ENCODE measurements around the gene PRRX2. TPM values are rescaled to one million over a fixed set of nuclear protein-coding genes. Genes with fewer than 3 reads are reported as not detected.

Gene PRRX2
- total and polyA plus RNA-seq, 2 of the 13 experiments (the other 11 are each of a cell fraction or from before 2014, with no cell fraction given): 0.05 TPM; not detected in 1

DNA sequence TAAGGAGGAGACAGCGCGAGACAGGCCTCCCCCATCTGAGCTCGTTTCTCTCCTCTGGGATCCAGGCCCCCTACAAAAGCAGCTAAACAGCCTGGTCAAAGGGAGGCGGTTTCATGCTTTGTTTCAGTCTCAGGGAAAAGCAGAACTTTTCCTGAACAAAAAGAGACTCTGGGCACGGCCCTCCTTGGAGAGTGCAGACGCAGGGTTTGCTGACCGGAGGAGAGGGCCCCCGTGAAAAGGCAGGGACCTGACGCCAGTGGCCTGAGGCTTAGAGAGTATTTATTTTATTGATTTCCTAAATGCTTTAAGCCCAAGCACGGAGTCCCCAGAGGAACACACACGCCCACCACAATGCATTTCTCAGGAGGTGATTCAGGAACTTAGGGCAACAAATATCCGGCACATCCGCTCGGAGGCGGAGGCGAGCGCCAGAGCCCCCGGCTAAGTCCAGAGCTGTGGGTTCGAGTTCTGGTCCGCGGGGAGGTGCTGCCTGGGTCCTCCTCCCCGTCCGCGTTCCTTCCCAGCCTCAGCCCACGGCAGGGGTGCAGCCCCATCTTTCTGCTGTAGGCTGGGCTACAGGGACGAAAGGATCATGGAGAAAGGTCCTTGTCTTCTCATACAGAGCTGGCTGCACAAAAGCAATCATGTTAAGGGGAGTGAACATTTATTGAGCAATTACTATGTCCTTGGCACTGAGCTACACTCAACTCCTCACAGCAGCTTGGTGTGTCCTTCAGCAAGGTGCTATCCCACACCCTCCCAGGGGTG is 47.4 kb downstream of the PRRX2 start (continued):
- no peak for TF ChIP-seq CREM (IDR thresholded peaks at IDR 0.05)
- TF ChIP-seq CREM (CRISPR knock-in tag; IDR thresholded peaks at IDR 0.05): no peak
- TF ChIP-seq GPN1 (CRISPR knock-in tag; IDR thresholded peaks at IDR 0.05; ENCODE audit: borderline replicate concordance): no peak
- no peak for TF ChIP-seq ZNF263 (CRISPR knock-in tag; IDR thresholded peaks at IDR 0.05)
- TF ChIP-seq, protein P1, sequence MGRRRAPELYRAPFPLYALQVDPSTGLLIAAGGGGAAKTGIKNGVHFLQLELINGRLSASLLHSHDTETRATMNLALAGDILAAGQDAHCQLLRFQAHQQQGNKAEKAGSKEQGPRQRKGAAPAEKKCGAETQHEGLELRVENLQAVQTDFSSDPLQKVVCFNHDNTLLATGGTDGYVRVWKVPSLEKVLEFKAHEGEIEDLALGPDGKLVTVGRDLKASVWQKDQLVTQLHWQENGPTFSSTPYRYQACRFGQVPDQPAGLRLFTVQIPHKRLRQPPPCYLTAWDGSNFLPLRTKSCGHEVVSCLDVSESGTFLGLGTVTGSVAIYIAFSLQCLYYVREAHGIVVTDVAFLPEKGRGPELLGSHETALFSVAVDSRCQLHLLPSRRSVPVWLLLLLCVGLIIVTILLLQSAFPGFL (CRISPR knock-in tag; IDR thresholded peaks at IDR 0.05): no peak
- TF ChIP-seq AGO1 (IDR thresholded peaks at IDR 0.05; ENCODE audit: low read depth, low read length, poor library complexity, severe bottlenecking): no peak
- TF ChIP-seq, protein P2, sequence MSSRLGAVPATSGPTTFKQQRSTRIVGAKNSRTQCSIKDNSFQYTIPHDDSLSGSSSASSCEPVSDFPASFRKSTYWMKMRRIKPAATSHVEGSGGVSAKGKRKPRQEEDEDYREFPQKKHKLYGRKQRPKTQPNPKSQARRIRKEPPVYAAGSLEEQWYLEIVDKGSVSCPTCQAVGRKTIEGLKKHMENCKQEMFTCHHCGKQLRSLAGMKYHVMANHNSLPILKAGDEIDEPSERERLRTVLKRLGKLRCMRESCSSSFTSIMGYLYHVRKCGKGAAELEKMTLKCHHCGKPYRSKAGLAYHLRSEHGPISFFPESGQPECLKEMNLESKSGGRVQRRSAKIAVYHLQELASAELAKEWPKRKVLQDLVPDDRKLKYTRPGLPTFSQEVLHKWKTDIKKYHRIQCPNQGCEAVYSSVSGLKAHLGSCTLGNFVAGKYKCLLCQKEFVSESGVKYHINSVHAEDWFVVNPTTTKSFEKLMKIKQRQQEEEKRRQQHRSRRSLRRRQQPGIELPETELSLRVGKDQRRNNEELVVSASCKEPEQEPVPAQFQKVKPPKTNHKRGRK (CRISPR knock-in tag; IDR thresholded peaks at IDR 0.05): no peak
- TF ChIP-seq, protein P3, sequence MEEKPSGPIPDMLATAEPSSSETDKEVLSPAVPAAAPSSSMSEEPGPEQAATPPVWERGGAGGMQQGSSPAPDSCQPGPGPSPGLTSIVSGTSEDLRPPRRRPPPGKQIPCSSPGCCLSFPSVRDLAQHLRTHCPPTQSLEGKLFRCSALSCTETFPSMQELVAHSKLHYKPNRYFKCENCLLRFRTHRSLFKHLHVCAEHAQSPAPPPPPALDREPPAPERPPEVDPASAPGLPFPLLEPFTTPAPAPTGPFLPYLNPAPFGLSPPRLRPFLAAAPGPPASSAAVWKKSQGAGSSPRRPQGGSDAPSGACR (CRISPR knock-in tag; IDR thresholded peaks at IDR 0.05): no peak
- TF ChIP-seq, protein P4, sequence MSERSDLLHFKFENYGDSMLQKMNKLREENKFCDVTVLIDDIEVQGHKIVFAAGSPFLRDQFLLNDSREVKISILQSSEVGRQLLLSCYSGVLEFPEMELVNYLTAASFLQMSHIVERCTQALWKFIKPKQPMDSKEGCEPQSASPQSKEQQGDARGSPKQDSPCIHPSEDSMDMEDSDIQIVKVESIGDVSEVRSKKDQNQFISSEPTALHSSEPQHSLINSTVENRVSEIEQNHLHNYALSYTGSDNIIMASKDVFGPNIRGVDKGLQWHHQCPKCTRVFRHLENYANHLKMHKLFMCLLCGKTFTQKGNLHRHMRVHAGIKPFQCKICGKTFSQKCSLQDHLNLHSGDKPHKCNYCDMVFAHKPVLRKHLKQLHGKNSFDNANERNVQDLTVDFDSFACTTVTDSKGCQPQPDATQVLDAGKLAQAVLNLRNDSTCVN (CRISPR knock-in tag; IDR thresholded peaks at IDR 0.05; ENCODE audit: borderline replicate concordance): no peak
- TF ChIP-seq, protein P5, sequence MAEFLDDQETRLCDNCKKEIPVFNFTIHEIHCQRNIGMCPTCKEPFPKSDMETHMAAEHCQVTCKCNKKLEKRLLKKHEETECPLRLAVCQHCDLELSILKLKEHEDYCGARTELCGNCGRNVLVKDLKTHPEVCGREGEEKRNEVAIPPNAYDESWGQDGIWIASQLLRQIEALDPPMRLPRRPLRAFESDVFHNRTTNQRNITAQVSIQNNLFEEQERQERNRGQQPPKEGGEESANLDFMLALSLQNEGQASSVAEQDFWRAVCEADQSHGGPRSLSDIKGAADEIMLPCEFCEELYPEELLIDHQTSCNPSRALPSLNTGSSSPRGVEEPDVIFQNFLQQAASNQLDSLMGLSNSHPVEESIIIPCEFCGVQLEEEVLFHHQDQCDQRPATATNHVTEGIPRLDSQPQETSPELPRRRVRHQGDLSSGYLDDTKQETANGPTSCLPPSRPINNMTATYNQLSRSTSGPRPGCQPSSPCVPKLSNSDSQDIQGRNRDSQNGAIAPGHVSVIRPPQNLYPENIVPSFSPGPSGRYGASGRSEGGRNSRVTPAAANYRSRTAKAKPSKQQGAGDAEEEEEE (CRISPR knock-in tag; IDR thresholded peaks at IDR 0.05; ENCODE audit: borderline replicate concordance): no peak

All from HepG2 (cell line).